HCT116 (cell line): ENCODE data around the gene CFL1. TPM values are rescaled to one million over a fixed set of nuclear protein-coding genes. Genes with fewer than 3 reads are reported as not detected.

ENCODE experiments used
- ATAC-seq: fragments of 200-7000 bp; cut with Tn5 transposase; 2 replicates; pipeline ENCODE4 v1.9.1; 2020; ENCODE audit warnings: mild to moderate bottlenecking, moderate library complexity
- BruUV-seq: library from RNA; stranded (reverse); fragments of 400-500 nt; replicated peaks from 2 replicates; lab custom pipeline; 2021; lab: Mats Ljungman, UMichigan
- CTCF ChIA-PET: fragments of 300-600 bp; sonication (Branson Sonifier 250); formaldehyde crosslinking; loops from one replicate; lab custom pipeline; 2021; ENCODE audit warnings: antibody characterized with exemption; lab: Charles Lee
- POLR2A ChIA-PET: fragments of 300-600, 350-600 bp; sonication (Branson Sonifier 250); formaldehyde crosslinking; loops from one replicate; lab custom pipeline; 2021; ENCODE audit warnings: antibody characterized with exemption; lab: Charles Lee
- RAD21 ChIA-PET, 2 experiments: fragments of 300-600 bp; sonication (Branson Sonifier 250); formaldehyde crosslinking; loops; one replicate each; lab custom pipeline; 2023; ENCODE audit warnings: low total read pairs in 2 of 2; ENCODE audit not compliant: uncharacterized antibody in 2 of 2, unreplicated experiment in 2 of 2, low non-redundant PET in 1 of 2; lab: Charles Lee
- DNase-seq: peaks from one replicate; pipeline ENCODE4 v3.0.0-alpha.2; 2010; ENCODE audit warnings: low read depth, low spot score
- H2AFZ ChIP-seq: fragments of 200-600 bp; shearing (Covaris generic), sonication (generic); 2 replicates; pipeline ENCODE4 v1.6.1; 2017; ENCODE audit warnings: low read depth, mixed run types, mixed read lengths, antibody characterized with exemption, low read length; ENCODE audit not compliant: poor library complexity, severe bottlenecking
- H3K27ac ChIP-seq: 2 replicates; pipeline ENCODE4 v1.5.1; 2012; ENCODE audit warnings: low read depth, low read length
- H3K27me3 ChIP-seq: fragments of 200-600 bp; sonication (generic); 2 replicates; pipeline ENCODE4 v1.6.1; 2016; ENCODE audit warnings: mixed run types, low read length, mixed read lengths; ENCODE audit not compliant: insufficient read depth
- H3K36me3 ChIP-seq, 2 experiments: fragments of 200-500 bp in 1 of 2; fragments of 200-600 bp in 1 of 2; sonication (Bioruptor generic) in 1 of 2; sonication (generic) in 1 of 2; 2 replicates each; pipeline versions ENCODE4 v1.5.1 to v1.6.1; 2014 to 2016; ENCODE audit warnings: low read length in 2 of 2, inconsistent platforms in 1 of 2, mixed read lengths in 1 of 2, mixed run types in 1 of 2; ENCODE audit not compliant: insufficient read depth in 2 of 2, control insufficient read depth in 1 of 2
- H3K4me1 ChIP-seq, 2 experiments: fragments of 200-600 bp in 1 of 2; sonication (generic) in 1 of 2; 2 replicates each; pipeline versions ENCODE4 v1.5.1 to v1.6.1; 2012 to 2017; ENCODE audit warnings: low read length in 2 of 2, inconsistent platforms in 1 of 2, mild to moderate bottlenecking in 1 of 2, mixed read lengths in 1 of 2, mixed run types in 1 of 2, moderate library complexity in 1 of 2; ENCODE audit not compliant: insufficient read depth in 2 of 2, control insufficient read depth in 1 of 2
- H3K4me2 ChIP-seq: fragments of 200-600 bp; sonication (generic); 2 replicates; pipeline ENCODE4 v1.6.1; 2017; ENCODE audit warnings: mixed run types, low read length, mixed read lengths
- H3K4me3 ChIP-seq, 2 experiments: fragments of 200-600 bp in 1 of 2; sonication (generic) in 1 of 2; replicated peaks in 1 of 2; 2 replicates each; pipeline ENCODE4 v1.5.1; 2011 to 2016; ENCODE audit warnings: low read length in 2 of 2, control low read depth in 1 of 2, low read depth in 1 of 2, mild to moderate bottlenecking in 1 of 2, mixed read lengths in 1 of 2, mixed run types in 1 of 2
- H3K79me2 ChIP-seq: fragments of 200-600 bp; sonication (generic); 2 replicates; pipeline ENCODE4 v1.6.1; 2017; ENCODE audit warnings: mild to moderate bottlenecking, mixed run types, low read length, moderate library complexity, mixed read lengths; ENCODE audit not compliant: insufficient read depth
- H3K9ac ChIP-seq: fragments of 200-600 bp; sonication (generic); 2 replicates; pipeline ENCODE4 v1.6.1; 2016; ENCODE audit warnings: low read length, mixed read lengths
- H3K9me2 ChIP-seq: fragments of 200-600 bp; sonication (generic), shearing (Covaris generic); 2 replicates; pipeline ENCODE4 v1.6.1; 2017; ENCODE audit warnings: mixed run types, mild to moderate bottlenecking, moderate library complexity; ENCODE audit not compliant: insufficient read depth
- H3K9me3 ChIP-seq, 2 experiments: fragments of 200-500 bp in 1 of 2; fragments of 200-600 bp in 1 of 2; sonication (Bioruptor generic) in 1 of 2; sonication (generic) in 1 of 2; 2 replicates each; pipeline ENCODE4 v1.6.1; 2014 to 2017; ENCODE audit warnings: low read length in 2 of 2, mixed read lengths in 2 of 2, inconsistent platforms in 1 of 2, low read depth in 1 of 2, mild to moderate bottlenecking in 1 of 2, mixed run types in 1 of 2, moderate library complexity in 1 of 2; ENCODE audit not compliant: control insufficient read depth in 1 of 2, insufficient read depth in 1 of 2
- H4K20me1 ChIP-seq: fragments of 200-600 bp; sonication (generic), shearing (Covaris generic); 2 replicates; pipeline ENCODE4 v1.6.1; 2017; ENCODE audit warnings: mixed run types, mild to moderate bottlenecking, moderate library complexity; ENCODE audit not compliant: insufficient read depth
- CBX3 ChIP-seq: IDR thresholded peaks from 2 replicates; pipeline ENCODE4 v1.6.1; 2012; ENCODE audit warnings: low read depth
- EGR1 ChIP-seq: IDR thresholded peaks from 2 replicates; pipeline ENCODE4 v1.6.1; 2012; ENCODE audit warnings: low read depth
- ELF1 ChIP-seq: IDR thresholded peaks from 2 replicates; pipeline ENCODE4 v1.6.1; 2012; ENCODE audit warnings: low read depth, borderline replicate concordance
- JUND ChIP-seq: IDR thresholded peaks from 2 replicates; pipeline ENCODE4 v1.6.1; 2012
- POLR2A ChIP-seq: IDR thresholded peaks from 2 replicates; pipeline ENCODE4 v1.7.0; 2011; ENCODE audit warnings: borderline replicate concordance; ENCODE audit not compliant: insufficient read depth, insufficient read length; ENCODE audit errors: extremely low read depth
- POLR2AphosphoS5 ChIP-seq: IDR thresholded peaks from 2 replicates; pipeline ENCODE4 v1.6.1; 2011; ENCODE audit warnings: mild to moderate bottlenecking, low read depth, low read length, moderate library complexity
- RAD21 ChIP-seq: IDR thresholded peaks from 2 replicates; pipeline ENCODE4 v1.6.1; 2012; ENCODE audit warnings: low read depth, mild to moderate bottlenecking
- SIN3A ChIP-seq: IDR thresholded peaks from 2 replicates; pipeline ENCODE4 v1.6.1; 2012; ENCODE audit warnings: low read depth
- SRF ChIP-seq: IDR thresholded peaks from 2 replicates; pipeline ENCODE4 v1.6.1; 2012; ENCODE audit warnings: low read depth
- TCF7L2 ChIP-seq: IDR thresholded peaks from 2 replicates; pipeline ENCODE4 v1.7.0; 2011; ENCODE audit warnings: borderline replicate concordance, inconsistent platforms; ENCODE audit not compliant: insufficient read depth, insufficient read length; ENCODE audit errors: extremely low read depth
- YY1 ChIP-seq: IDR thresholded peaks from 2 replicates; pipeline ENCODE4 v1.6.1; 2011; ENCODE audit warnings: low read length, low read depth, moderate library complexity, mild to moderate bottlenecking; ENCODE audit not compliant: insufficient replicate concordance; ENCODE audit errors: extremely low read depth
- ZFX ChIP-seq: fragments of 450-650 bp; IDR thresholded peaks from 2 replicates; pipeline ENCODE4 v1.6.1; 2017
- ZNF274 ChIP-seq: fragments of 200-500 bp; sonication (Bioruptor generic); IDR thresholded peaks from 2 replicates; pipeline ENCODE4 v1.6.1; 2014; ENCODE audit warnings: mild to moderate bottlenecking, low read depth, low read length, inconsistent platforms
- intact Hi-C: fragments of 100-400 bp; cut with micrococcal nuclease; formaldehyde crosslinking; loops from 2 replicates; pipeline ENCODE4 v1.10.0; 2022
- total RNA-seq: library from RNA; stranded (reverse); gene quantifications from one replicate; pipeline ENCODE4 v1.2.1, GENCODE V29; 2021; ENCODE audit not compliant: unreplicated experiment
- TF ChIP-seq, protein P1 (sequence below): IDR thresholded peaks from 2 replicates; pipeline ENCODE4 v1.6.1; 2012
- TF ChIP-seq, protein P2 (sequence below), 3 experiments: fragments of 200-600 bp in 1 of 3; sonication (generic) in 1 of 3; IDR thresholded peaks in 2 of 3; conservative IDR thresholded peaks in 1 of 3; 2 replicates each; pipeline ENCODE4 v1.5.1; 2012 to 2017; ENCODE audit warnings: low read depth in 2 of 3, low read length in 2 of 3, antibody characterized with exemption in 1 of 3, borderline replicate concordance in 1 of 3, control low read depth in 1 of 3, mild to moderate bottlenecking in 1 of 3, mixed read lengths in 1 of 3, mixed run types in 1 of 3, moderate library complexity in 1 of 3; ENCODE audit not compliant: insufficient read depth in 1 of 3
- TF ChIP-seq, protein P3 (sequence below): IDR thresholded peaks from 2 replicates; pipeline ENCODE4 v1.6.1; 2012; ENCODE audit warnings: low read depth
- TF ChIP-seq, protein P4 (sequence below): IDR thresholded peaks from 2 replicates; pipeline ENCODE4 v1.6.1; 2011; ENCODE audit warnings: mild to moderate bottlenecking, low read length, moderate library complexity; ENCODE audit not compliant: insufficient replicate concordance; ENCODE audit errors: extremely low read depth
- TF ChIP-seq, protein P5 (sequence below): IDR thresholded peaks from 2 replicates; pipeline ENCODE4 v1.6.1; 2012

Gene CFL1
- total RNA-seq, 1 experiment from 2014 or later = 1,270 TPM

DNA sequence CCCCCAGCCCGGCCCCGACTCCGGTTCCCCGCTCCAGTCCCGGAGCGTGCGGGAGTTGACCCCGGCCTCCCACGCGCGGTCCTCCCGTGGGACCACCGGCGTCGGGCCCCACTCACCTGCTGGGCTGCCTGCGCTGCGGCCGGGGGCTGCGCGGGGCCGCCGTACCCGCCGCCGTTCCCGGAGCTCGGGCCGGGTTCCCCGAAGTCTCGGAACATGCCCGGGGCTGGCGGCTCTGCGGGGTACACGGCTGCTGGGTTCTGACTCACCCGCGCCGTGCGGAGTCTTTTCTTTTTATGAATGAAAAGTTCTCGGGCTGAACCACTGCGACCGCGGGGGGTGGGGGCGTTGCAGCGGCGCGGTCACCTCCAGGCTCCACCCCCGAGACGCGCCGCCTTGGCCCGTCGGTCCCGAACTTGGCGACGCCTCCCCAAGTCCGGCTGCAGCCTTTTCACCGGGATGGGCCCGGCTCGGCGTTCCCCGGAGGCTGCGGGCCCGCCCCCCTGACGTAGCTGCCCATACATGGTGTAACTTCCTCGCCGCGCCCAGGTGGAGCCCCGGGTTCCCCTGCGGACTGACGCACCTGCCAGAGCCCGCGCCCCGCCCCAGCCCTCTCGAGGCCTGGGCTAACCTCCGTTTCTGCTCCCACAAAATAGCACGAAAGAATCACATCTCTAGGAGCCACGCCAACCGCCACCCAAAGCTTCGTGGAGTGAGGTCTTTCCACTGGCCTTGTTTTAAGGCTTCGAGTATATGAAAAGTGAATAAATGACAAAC lies 42.3 kb upstream of the CFL1 start, which contains the start of gene FOSL1:
TSS of gene FOSL1 (minus strand) at position 264 of the 774 bp plus-strand sequence. CDS start at position 215, 49 bp downstream.
- Histone ChIP-seq H2AFZ (no peak within 1 kb of the TSS), H3K4me3 (peak within 1 kb of the TSS; percentile 90 to 98), H3K9me2 (no peaks in the 10 kb centered on the region), H3K36me3 (peaks cover 6 to 38% of the 10 kb centered on the region in 2 experiments; a peak in 3 of 4 replicates), H3K4me1 (peaks cover 51 to 85% of the 10 kb centered on the region in 2 experiments), H3K9ac (peak within 1 kb of the TSS; percentile 99), H3K27ac (peak within 1 kb of the TSS; percentile 99), H3K4me2 (peak within 1 kb of the TSS; percentile 71), H3K9me3 (no peaks in the 10 kb centered on the region), H3K79me2 (peaks cover 57% of the 10 kb centered on the region), H3K27me3 (no peaks in the 10 kb centered on the region), H4K20me1 (peaks cover 23% of the 10 kb centered on the region; the same call in 1 of the 2 replicates)
- ChIA-PET CTCF (interaction anchor here (0.9 to 1.2 kb wide), 4 partner anchors 9 to 16 kb away, joined by 5 to 6 read pairs (median 6); partner anchors contain the start of genes CCDC85B and FIBP), RAD21 (no interaction called here), POLR2A (interaction anchor here (1.2 to 10.9 kb wide), 5 partner anchors 10 to 41 kb away, joined by 6 to 124 read pairs (median 30); partner anchors contain the start of genes CCDC85B, FIBP and MUS81)
- peak; percentile 79 for ATAC-seq
- peak; percentile 97 for DNase-seq
- no TSS peak for BruUV-seq
- intact Hi-C loops = loop anchor here (1.0 kb wide), 1 partner anchor 16 kb away; no protein-coding TSS in a partner anchor
- TF ChIP-seq SIN3A (no peak), POLR2A (peak; percentile 97), CBX3 (no peak), ELF1 (no peak), EGR1 (no peak), YY1 (peak; percentile 4), JUND (no peak), ZFX (peak; percentile 39; the same call in 1 of the 2 replicates), TCF7L2 (peak; percentile 50), POLR2AphosphoS5 (peak; percentile 99), ZNF274 (no peak), SRF (no peak), RAD21 (no peak)
- TF ChIP-seq, protein P1, sequence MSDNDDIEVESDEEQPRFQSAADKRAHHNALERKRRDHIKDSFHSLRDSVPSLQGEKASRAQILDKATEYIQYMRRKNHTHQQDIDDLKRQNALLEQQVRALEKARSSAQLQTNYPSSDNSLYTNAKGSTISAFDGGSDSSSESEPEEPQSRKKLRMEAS = no peak
- TF ChIP-seq, protein P2, sequence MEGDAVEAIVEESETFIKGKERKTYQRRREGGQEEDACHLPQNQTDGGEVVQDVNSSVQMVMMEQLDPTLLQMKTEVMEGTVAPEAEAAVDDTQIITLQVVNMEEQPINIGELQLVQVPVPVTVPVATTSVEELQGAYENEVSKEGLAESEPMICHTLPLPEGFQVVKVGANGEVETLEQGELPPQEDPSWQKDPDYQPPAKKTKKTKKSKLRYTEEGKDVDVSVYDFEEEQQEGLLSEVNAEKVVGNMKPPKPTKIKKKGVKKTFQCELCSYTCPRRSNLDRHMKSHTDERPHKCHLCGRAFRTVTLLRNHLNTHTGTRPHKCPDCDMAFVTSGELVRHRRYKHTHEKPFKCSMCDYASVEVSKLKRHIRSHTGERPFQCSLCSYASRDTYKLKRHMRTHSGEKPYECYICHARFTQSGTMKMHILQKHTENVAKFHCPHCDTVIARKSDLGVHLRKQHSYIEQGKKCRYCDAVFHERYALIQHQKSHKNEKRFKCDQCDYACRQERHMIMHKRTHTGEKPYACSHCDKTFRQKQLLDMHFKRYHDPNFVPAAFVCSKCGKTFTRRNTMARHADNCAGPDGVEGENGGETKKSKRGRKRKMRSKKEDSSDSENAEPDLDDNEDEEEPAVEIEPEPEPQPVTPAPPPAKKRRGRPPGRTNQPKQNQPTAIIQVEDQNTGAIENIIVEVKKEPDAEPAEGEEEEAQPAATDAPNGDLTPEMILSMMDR (IDR thresholded peaks at IDR 0.05 in 2 of 3, conservative IDR thresholded peaks at IDR 0.05 in 1 of 3; ENCODE audit: borderline replicate concordance in 1 of 3, insufficient read depth in 1 of 3, low read depth in 2 of 3, low read length in 2 of 3) = no peak
- TF ChIP-seq, protein P3, sequence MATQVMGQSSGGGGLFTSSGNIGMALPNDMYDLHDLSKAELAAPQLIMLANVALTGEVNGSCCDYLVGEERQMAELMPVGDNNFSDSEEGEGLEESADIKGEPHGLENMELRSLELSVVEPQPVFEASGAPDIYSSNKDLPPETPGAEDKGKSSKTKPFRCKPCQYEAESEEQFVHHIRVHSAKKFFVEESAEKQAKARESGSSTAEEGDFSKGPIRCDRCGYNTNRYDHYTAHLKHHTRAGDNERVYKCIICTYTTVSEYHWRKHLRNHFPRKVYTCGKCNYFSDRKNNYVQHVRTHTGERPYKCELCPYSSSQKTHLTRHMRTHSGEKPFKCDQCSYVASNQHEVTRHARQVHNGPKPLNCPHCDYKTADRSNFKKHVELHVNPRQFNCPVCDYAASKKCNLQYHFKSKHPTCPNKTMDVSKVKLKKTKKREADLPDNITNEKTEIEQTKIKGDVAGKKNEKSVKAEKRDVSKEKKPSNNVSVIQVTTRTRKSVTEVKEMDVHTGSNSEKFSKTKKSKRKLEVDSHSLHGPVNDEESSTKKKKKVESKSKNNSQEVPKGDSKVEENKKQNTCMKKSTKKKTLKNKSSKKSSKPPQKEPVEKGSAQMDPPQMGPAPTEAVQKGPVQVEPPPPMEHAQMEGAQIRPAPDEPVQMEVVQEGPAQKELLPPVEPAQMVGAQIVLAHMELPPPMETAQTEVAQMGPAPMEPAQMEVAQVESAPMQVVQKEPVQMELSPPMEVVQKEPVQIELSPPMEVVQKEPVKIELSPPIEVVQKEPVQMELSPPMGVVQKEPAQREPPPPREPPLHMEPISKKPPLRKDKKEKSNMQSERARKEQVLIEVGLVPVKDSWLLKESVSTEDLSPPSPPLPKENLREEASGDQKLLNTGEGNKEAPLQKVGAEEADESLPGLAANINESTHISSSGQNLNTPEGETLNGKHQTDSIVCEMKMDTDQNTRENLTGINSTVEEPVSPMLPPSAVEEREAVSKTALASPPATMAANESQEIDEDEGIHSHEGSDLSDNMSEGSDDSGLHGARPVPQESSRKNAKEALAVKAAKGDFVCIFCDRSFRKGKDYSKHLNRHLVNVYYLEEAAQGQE = no peak
- TF ChIP-seq, protein P4, sequence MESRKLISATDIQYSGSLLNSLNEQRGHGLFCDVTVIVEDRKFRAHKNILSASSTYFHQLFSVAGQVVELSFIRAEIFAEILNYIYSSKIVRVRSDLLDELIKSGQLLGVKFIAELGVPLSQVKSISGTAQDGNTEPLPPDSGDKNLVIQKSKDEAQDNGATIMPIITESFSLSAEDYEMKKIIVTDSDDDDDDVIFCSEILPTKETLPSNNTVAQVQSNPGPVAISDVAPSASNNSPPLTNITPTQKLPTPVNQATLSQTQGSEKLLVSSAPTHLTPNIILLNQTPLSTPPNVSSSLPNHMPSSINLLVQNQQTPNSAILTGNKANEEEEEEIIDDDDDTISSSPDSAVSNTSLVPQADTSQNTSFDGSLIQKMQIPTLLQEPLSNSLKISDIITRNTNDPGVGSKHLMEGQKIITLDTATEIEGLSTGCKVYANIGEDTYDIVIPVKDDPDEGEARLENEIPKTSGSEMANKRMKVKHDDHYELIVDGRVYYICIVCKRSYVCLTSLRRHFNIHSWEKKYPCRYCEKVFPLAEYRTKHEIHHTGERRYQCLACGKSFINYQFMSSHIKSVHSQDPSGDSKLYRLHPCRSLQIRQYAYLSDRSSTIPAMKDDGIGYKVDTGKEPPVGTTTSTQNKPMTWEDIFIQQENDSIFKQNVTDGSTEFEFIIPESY = peak; percentile 36
- TF ChIP-seq, protein P5, sequence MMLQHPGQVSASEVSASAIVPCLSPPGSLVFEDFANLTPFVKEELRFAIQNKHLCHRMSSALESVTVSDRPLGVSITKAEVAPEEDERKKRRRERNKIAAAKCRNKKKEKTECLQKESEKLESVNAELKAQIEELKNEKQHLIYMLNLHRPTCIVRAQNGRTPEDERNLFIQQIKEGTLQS = no peak
